HG03175 (cell line): ENCODE data around the gene CBX4.

ENCODE experiments used
- ATAC-seq: cut with Tn5 transposase; IDR thresholded peaks from one replicate; pipeline ENCODE4 v1.9.1; 2021; ENCODE audit warnings: mild to moderate bottlenecking, moderate library complexity; ENCODE audit not compliant: unreplicated experiment

CBX4 gene

GRCh38 chr17:79802736-79803420 lies 36.4 kb downstream of the CBX4 start:
- ATAC-seq = no peak

- ATAC-seq = no peak
Measured at GRCh38 chr17:79802039-79802735, 37.1 kb downstream of the CBX4 start.

GRCh38 chr17:79801156-79802038 lies 37.8 kb downstream of the CBX4 start:
- ATAC-seq = no peak

- ATAC-seq = no peak
Measured at GRCh38 chr17:79800325-79801155, 38.7 kb downstream of the CBX4 start.

- no peak for ATAC-seq
Measured at GRCh38 chr17:79799538-79800324, 39.5 kb downstream of the CBX4 start.

- no peak for ATAC-seq
Measured at GRCh38 chr17:79799174-79799537, 40.1 kb downstream of the CBX4 start.

- no peak for ATAC-seq
Measured at GRCh38 chr17:79798299-79799173, 40.7 kb downstream of the CBX4 start.

GRCh38 chr17:79797492-79798298 lies 41.5 kb downstream of the CBX4 start:
- ATAC-seq = no peak

- peak; percentile 92 for ATAC-seq
Measured at GRCh38 chr17:79796763-79797491, 42.3 kb downstream of the CBX4 start, which contains the start of gene CBX8. TSS of gene CBX8 (minus strand) at chr17:79797077. CDS start at chr17:79796998, 79 bp downstream.

GRCh38 chr17:79796444-79796762 lies 42.8 kb downstream of the CBX4 start:
- ATAC-seq = no peak

GRCh38 chr17:79795795-79796443 lies 43.3 kb downstream of the CBX4 start:
- no peak for ATAC-seq

GRCh38 chr17:79794659-79795511 lies 44.4 kb downstream of the CBX4 start:
- ATAC-seq = no peak

- no peak for ATAC-seq
Measured at GRCh38 chr17:79793924-79794304, 45.3 kb downstream of the CBX4 start.

GRCh38 chr17:79792984-79793923 lies 46.0 kb downstream of the CBX4 start:
- no peak for ATAC-seq

- ATAC-seq = no peak
Measured at GRCh38 chr17:79792341-79792871, 46.8 kb downstream of the CBX4 start.
